GM19193 (cell line): Measurements from ENCODE around the gene GIN1.

ENCODE experiments used
- POLR2A ChIP-seq: IDR thresholded peaks from 4 replicates; pipeline ENCODE4 v1.6.1; 2011; ENCODE audit not compliant: insufficient read depth, insufficient read length; ENCODE audit errors: extremely low read depth

Gene GIN1

GRCh38 chr5:103120607-103121200, 766 bp upstream of the GIN1 start:
- TF ChIP-seq POLR2A: no peak

GRCh38 chr5:103119070-103119764, 721 bp downstream of the GIN1 start:
- no peak for TF ChIP-seq POLR2A

GRCh38 chr5:103117471-103117991, 2.4 kb downstream of the GIN1 start:
- TF ChIP-seq POLR2A: no peak

GRCh38 chr5:103114440-103114839, 5.5 kb downstream of the GIN1 start:
- TF ChIP-seq POLR2A: no peak

GRCh38 chr5:103112910-103113309, 7.0 kb downstream of the GIN1 start:
- no peak for TF ChIP-seq POLR2A

GRCh38 chr5:103111468-103111867, 8.5 kb downstream of the GIN1 start:
- no peak for TF ChIP-seq POLR2A

- TF ChIP-seq POLR2A: no peak
These were observed 9.5 kb downstream of the GIN1 start for GRCh38 chr5:103110403-103110802.

GRCh38 chr5:103109277-103109676, 10.7 kb downstream of the GIN1 start:
- TF ChIP-seq POLR2A: no peak

GRCh38 chr5:103108086-103108485, 11.9 kb downstream of the GIN1 start:
- TF ChIP-seq POLR2A: no peak

GRCh38 chr5:103102234-103102633, 17.7 kb downstream of the GIN1 start:
- no peak for TF ChIP-seq POLR2A

- TF ChIP-seq POLR2A: no peak
These were observed 18.7 kb downstream of the GIN1 start for GRCh38 chr5:103101079-103101750.

- TF ChIP-seq POLR2A: no peak
These were observed 20.9 kb downstream of the GIN1 start for GRCh38 chr5:103098993-103099392.

GRCh38 chr5:103094737-103095136, 25.2 kb downstream of the GIN1 start:
- no peak for TF ChIP-seq POLR2A

GRCh38 chr5:103093727-103094126, 26.2 kb downstream of the GIN1 start:
- TF ChIP-seq POLR2A: no peak

GRCh38 chr5:103092676-103093075, 27.3 kb downstream of the GIN1 start:
- no peak for TF ChIP-seq POLR2A

GRCh38 chr5:103090791-103091190, 29.1 kb downstream of the GIN1 start:
- no peak for TF ChIP-seq POLR2A
